ENCODE results near the gene MANSC4. TPM values are rescaled to one million over a fixed set of nuclear protein-coding genes. Genes with fewer than 3 reads are reported as not detected.

Gene MANSC4
- total RNA-seq, 2 donors from 2014 or later = not detected

DNA sequence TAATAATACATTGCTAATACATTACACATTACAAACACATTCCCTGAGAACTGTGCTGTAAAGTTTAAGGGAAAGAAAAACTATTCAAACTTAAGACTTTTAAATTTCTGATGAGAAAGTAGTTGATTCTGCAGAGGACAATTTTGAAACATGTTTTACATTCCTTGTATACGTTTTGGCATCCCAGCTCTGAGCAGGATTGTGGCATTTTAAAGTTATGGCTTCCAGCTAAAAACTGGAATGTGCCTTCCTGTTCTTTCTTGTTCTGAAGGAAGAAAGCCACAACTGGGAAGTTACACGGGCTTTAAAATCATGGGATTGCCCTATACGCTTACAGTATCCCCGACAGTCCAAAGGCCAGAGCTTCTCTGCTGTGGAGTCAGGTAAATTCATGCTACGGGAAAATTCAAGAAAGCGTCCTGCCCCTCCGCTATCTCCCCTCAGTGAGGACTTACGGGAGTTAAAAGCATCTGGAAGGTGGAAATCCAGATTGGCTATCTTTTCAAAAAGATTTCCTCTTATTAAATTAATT is 10.8 kb downstream of the MANSC4 start:
- no peak overlapping the region for H3K4me3 ChIP-seq
- no peaks in the 10 kb centered on the region for H3K36me3 ChIP-seq
- no peak for TF ChIP-seq POLR2AphosphoS5 (IDR thresholded peaks at IDR 0.05)
- TF ChIP-seq POLR2A (IDR thresholded peaks at IDR 0.05) = no peak
- TF ChIP-seq, protein P1, sequence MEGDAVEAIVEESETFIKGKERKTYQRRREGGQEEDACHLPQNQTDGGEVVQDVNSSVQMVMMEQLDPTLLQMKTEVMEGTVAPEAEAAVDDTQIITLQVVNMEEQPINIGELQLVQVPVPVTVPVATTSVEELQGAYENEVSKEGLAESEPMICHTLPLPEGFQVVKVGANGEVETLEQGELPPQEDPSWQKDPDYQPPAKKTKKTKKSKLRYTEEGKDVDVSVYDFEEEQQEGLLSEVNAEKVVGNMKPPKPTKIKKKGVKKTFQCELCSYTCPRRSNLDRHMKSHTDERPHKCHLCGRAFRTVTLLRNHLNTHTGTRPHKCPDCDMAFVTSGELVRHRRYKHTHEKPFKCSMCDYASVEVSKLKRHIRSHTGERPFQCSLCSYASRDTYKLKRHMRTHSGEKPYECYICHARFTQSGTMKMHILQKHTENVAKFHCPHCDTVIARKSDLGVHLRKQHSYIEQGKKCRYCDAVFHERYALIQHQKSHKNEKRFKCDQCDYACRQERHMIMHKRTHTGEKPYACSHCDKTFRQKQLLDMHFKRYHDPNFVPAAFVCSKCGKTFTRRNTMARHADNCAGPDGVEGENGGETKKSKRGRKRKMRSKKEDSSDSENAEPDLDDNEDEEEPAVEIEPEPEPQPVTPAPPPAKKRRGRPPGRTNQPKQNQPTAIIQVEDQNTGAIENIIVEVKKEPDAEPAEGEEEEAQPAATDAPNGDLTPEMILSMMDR (IDR thresholded peaks at IDR 0.05) = no peak
- 67% methylated on average over 8 of the region's 8 CpGs for WGBS
- no peaks in the 10 kb centered on the region for H3K9me3 ChIP-seq
- intact Hi-C loops (cut with DNase I) = no loop called here
- no peaks in the 10 kb centered on the region for H3K4me1 ChIP-seq (replicated peaks)
- H3K27me3 ChIP-seq (replicated peaks; ENCODE audit: insufficient read depth) = no peaks in the 10 kb centered on the region
- H3K27ac ChIP-seq = no peak overlapping the region
- DNase-seq (ENCODE audit: low spot score) = no peak

- Histone ChIP-seq H3K27ac (no peak overlapping the region), H3K4me1 (replicated peaks) (no peaks in the 10 kb centered on the region), H3K27me3 (replicated peaks; ENCODE audit: insufficient read depth) (no peaks in the 10 kb centered on the region), H3K4me3 (no peak overlapping the region), H3K36me3 (no peaks in the 10 kb centered on the region), H3K9me3 (no peaks in the 10 kb centered on the region)
- 94% methylated on average over 3 of the region's 3 CpGs for WGBS
- TF ChIP-seq POLR2A (IDR thresholded peaks at IDR 0.05) (no peak), POLR2AphosphoS5 (IDR thresholded peaks at IDR 0.05) (no peak)
- intact Hi-C loops (cut with DNase I) = no loop called here
- DNase-seq (ENCODE audit: low spot score) = no peak
These were observed 13.4 kb downstream of the MANSC4 start for GRCh38 chr12:27766587-27766986.

- WGBS = 86% methylated on average over 2 of the region's 2 CpGs
- no peak overlapping the region for H3K27ac ChIP-seq
- no peaks in the 10 kb centered on the region for H3K27me3 ChIP-seq (replicated peaks; ENCODE audit: insufficient read depth)
- H3K9me3 ChIP-seq = no peaks in the 10 kb centered on the region
- no peak for DNase-seq (ENCODE audit: low spot score)
- H3K4me1 ChIP-seq (replicated peaks) = no peaks in the 10 kb centered on the region
- TF ChIP-seq POLR2A (IDR thresholded peaks at IDR 0.05) (no peak), POLR2AphosphoS5 (IDR thresholded peaks at IDR 0.05) (no peak)
- TF ChIP-seq, protein P1 (IDR thresholded peaks at IDR 0.05) = no peak
- no peak overlapping the region for H3K4me3 ChIP-seq
- no peaks in the 10 kb centered on the region for H3K36me3 ChIP-seq
- intact Hi-C loops (cut with DNase I) = no loop called here
These were observed 17.3 kb downstream of the MANSC4 start for GRCh38 chr12:27762757-27763156.

- no peak for TF ChIP-seq POLR2AphosphoS5 (IDR thresholded peaks at IDR 0.05)
- no peak for TF ChIP-seq POLR2A (IDR thresholded peaks at IDR 0.05)
- TF ChIP-seq, protein P1 (IDR thresholded peaks at IDR 0.05) = no peak
- WGBS = 94% methylated on average over 7 of the region's 7 CpGs
- Histone ChIP-seq H3K27ac (no peak overlapping the region), H3K4me1 (replicated peaks) (no peaks in the 10 kb centered on the region), H3K27me3 (replicated peaks; ENCODE audit: insufficient read depth) (no peaks in the 10 kb centered on the region), H3K9me3 (no peaks in the 10 kb centered on the region), H3K36me3 (no peaks in the 10 kb centered on the region), H3K4me3 (no peak overlapping the region)
- intact Hi-C loops (cut with DNase I) = no loop called here
- no peak for DNase-seq (ENCODE audit: low spot score)
These were observed 23.3 kb downstream of the MANSC4 start for GRCh38 chr12:27756670-27757195.

GRCh38 chr12:27754795-27755194 is 25.2 kb downstream of the MANSC4 start:
- Histone ChIP-seq H3K27me3 (replicated peaks; ENCODE audit: insufficient read depth) (no peaks in the 10 kb centered on the region), H3K27ac (no peak overlapping the region), H3K9me3 (no peaks in the 10 kb centered on the region), H3K4me3 (no peak overlapping the region), H3K4me1 (replicated peaks) (no peaks in the 10 kb centered on the region), H3K36me3 (no peaks in the 10 kb centered on the region)
- 89% methylated on average over 3 of the region's 3 CpGs for WGBS
- intact Hi-C loops (cut with DNase I) = no loop called here
- DNase-seq (ENCODE audit: low spot score) = no peak
- TF ChIP-seq, protein P1 (IDR thresholded peaks at IDR 0.05) = no peak
- TF ChIP-seq POLR2A (IDR thresholded peaks at IDR 0.05) (no peak), POLR2AphosphoS5 (IDR thresholded peaks at IDR 0.05) (no peak)
